GM19455 (cell line): ENCODE results near the gene FIBCD1.

Source experiments
- ATAC-seq: cut with Tn5 transposase; IDR thresholded peaks from one replicate; pipeline ENCODE4 v1.9.1; 2021; ENCODE audit not compliant: unreplicated experiment

Gene FIBCD1

GRCh38 chr9:130862747-130863146 is 76.3 kb downstream of the FIBCD1 start:
- no peak for ATAC-seq

- no peak for ATAC-seq
Measured at GRCh38 chr9:130862217-130862616, 76.8 kb downstream of the FIBCD1 start.

GRCh38 chr9:130861372-130862180 is 77.5 kb downstream of the FIBCD1 start:
- ATAC-seq, result no peak

GRCh38 chr9:130860458-130861316 is 78.4 kb downstream of the FIBCD1 start:
- no peak for ATAC-seq

- ATAC-seq, result no peak
Measured at GRCh38 chr9:130858739-130859705, 80.0 kb downstream of the FIBCD1 start.

GRCh38 chr9:130857864-130858738 is 80.9 kb downstream of the FIBCD1 start:
- ATAC-seq, result no peak

GRCh38 chr9:130856474-130856873 is 82.6 kb downstream of the FIBCD1 start:
- ATAC-seq, result no peak

- no peak for ATAC-seq
Measured at GRCh38 chr9:130854835-130855234, 84.2 kb downstream of the FIBCD1 start.

- no peak for ATAC-seq
Measured at GRCh38 chr9:130854092-130854491, 85.0 kb downstream of the FIBCD1 start.

GRCh38 chr9:130852801-130853200 is 86.2 kb downstream of the FIBCD1 start:
- no peak for ATAC-seq
